Prostate gland (tissue), 2 donors: Measurements from ENCODE around the gene DOCK4. TPM values are rescaled to one million over a fixed set of nuclear protein-coding genes. Genes with fewer than 3 reads are reported as not detected.

Source experiments
- DNase-seq: peaks from one replicate; pipeline ENCODE4 v3.0.0-alpha.2; 2019; ENCODE audit warnings: low spot score
- H3K27ac ChIP-seq, 2 donors: fragments of 200-600 bp; sonication (generic); 2 replicates each; pipeline ENCODE4 v1.5.1; 2017 to 2019
- H3K27me3 ChIP-seq: fragments of 200-600 bp; sonication (generic); replicated peaks from 2 replicates; pipeline ENCODE4 v1.5.1; 2019; ENCODE audit not compliant: insufficient read depth
- H3K36me3 ChIP-seq, 2 donors: fragments of 200-600 bp; sonication (generic); 1 replicate in 1 of 2; 2 replicates in 1 of 2; pipeline versions ENCODE4 v1.5.1 to v1.8.1; 2017 to 2019
- H3K4me1 ChIP-seq: fragments of 200-600 bp; sonication (generic); replicated peaks from 2 replicates; pipeline ENCODE4 v1.5.1; 2019
- H3K4me3 ChIP-seq, 2 donors: fragments of 200-600 bp; sonication (generic); 2 replicates each; pipeline ENCODE4 v1.5.1; 2017 to 2019
- H3K9me3 ChIP-seq: fragments of 200-600 bp; sonication (generic); 2 replicates; pipeline ENCODE4 v1.5.1; 2017
- CTCF ChIP-seq, 4 experiments: fragments of 200-600 bp in 2 of 4; fragments of 450-650 bp in 2 of 4; sonication (generic) in 2 of 4; IDR thresholded peaks; 1 replicate in 3 of 4; 2 replicates in 1 of 4; pipeline ENCODE4 v1.5.1; 2016 to 2019; ENCODE audit warnings: antibody characterized with exemption in 4 of 4, mild to moderate bottlenecking in 2 of 4, moderate library complexity in 2 of 4
- POLR2A ChIP-seq: fragments of 450-650 bp; IDR thresholded peaks from one replicate; pipeline ENCODE4 v1.6.1; 2016; ENCODE audit warnings: antibody characterized with exemption, mild to moderate bottlenecking
- POLR2AphosphoS5 ChIP-seq: sonication (generic); formaldehyde crosslinking; IDR thresholded peaks from one replicate; pipeline ENCODE4 v1.6.1; 2017; ENCODE audit warnings: antibody characterized with exemption
- WGBS: methylation state at CpG from one replicate; pipeline ENCODE4 v1.1.5; 2018; 5-methylcytosine and 5-hydroxymethylcytosine counted together
- intact Hi-C: fragments of 100-400 bp; cut with DNase I; formaldehyde crosslinking; loops from one replicate; pipeline ENCODE4 v1.14.2; 2022
- total RNA-seq, 2 donors: library from RNA; depleted of rRNA; stranded (reverse); fragments of >200 nt; gene quantifications; one replicate each; pipeline ENCODE4 v1.1.0, GENCODE V29; 2016

Gene DOCK4
- total RNA-seq, 2 donors from 2014 or later = 21.8 to 37.4 TPM

DNA sequence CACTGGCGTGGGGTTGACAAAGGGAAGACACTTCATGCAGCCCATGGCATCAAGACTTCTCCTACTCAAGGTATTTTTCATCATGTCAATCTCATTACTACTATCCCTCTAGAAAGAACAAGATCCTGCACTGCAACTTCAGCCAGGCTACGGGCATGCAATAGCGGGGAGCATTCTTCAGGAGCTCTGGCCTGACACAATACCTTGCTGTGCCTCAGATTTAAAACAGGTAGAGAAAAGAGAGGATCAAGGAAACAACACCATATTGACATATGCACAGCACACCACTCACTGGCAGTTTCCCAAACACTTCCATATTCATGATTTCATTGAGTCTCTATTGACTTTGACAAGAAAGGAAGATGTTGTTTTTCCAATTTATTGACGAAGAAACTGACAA lies 51.5 kb downstream of the DOCK4 start:
- Histone ChIP-seq H3K27me3 (no peaks in the 10 kb centered on the region), H3K9me3 (no peaks in the 10 kb centered on the region), H3K36me3 (no peaks in the 10 kb centered on the region), H3K27ac (no peak overlapping the region), H3K4me1 (no peaks in the 10 kb centered on the region), H3K4me3 (no peak overlapping the region)
- no peak for TF ChIP-seq CTCF (IDR thresholded peaks at IDR 0.05)
- no peak for TF ChIP-seq POLR2A
- TF ChIP-seq POLR2AphosphoS5 = no peak
- intact Hi-C loops = no loop called here
- 81% methylated on average over 4 of the region's 4 CpGs for WGBS
- DNase-seq = no peak

- intact Hi-C loops = no loop called here
- TF ChIP-seq POLR2A (no peak), CTCF (IDR thresholded peaks at IDR 0.05) (no peak), POLR2AphosphoS5 (no peak)
- no peak overlapping the region for H3K4me3 ChIP-seq
- H3K27ac ChIP-seq = no peak overlapping the region
- no peaks in the 10 kb centered on the region for H3K4me1 ChIP-seq
- 89% methylated on average over 2 of the region's 2 CpGs for WGBS
- no peak for DNase-seq
- no peaks in the 10 kb centered on the region for H3K27me3 ChIP-seq
- H3K36me3 ChIP-seq = no peaks in the 10 kb centered on the region
- no peaks in the 10 kb centered on the region for H3K9me3 ChIP-seq
Measured at GRCh38 chr7:112152186-112152585, 54.0 kb downstream of the DOCK4 start.

GRCh38 chr7:112150823-112151641 lies 55.2 kb downstream of the DOCK4 start:
- H3K9me3 ChIP-seq = no peaks in the 10 kb centered on the region
- WGBS = 83% methylated on average over 5 of the region's 5 CpGs
- intact Hi-C loops = no loop called here

DNA sequence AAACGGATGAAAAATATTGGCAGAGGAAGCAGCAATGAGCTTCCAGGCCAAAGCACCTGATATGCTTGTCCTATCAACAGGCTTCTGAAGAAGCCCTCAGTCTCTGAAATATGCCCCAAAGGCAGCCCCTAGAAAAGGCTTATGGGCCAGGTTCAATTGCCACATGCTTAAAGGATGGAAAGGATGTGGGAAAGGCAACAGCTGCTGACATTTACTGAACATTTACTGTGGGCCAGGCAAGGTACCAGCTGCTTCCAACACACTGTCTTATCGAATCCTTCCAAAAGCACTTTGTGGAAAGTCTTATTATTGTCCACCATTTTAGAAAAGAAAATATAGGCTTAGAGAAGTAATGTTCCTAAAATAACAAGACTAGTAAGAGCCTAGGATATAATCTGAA lies 56.5 kb downstream of the DOCK4 start:
- H3K4me1 ChIP-seq = no peaks in the 10 kb centered on the region
- TF ChIP-seq POLR2AphosphoS5 (no peak), POLR2A (no peak), CTCF (IDR thresholded peaks at IDR 0.05) (no peak)
- DNase-seq = no peak
- no peak overlapping the region for H3K4me3 ChIP-seq
- no peaks in the 10 kb centered on the region for H3K27me3 ChIP-seq
- no peaks in the 10 kb centered on the region for H3K36me3 ChIP-seq
- no peak overlapping the region for H3K27ac ChIP-seq
- no peaks in the 10 kb centered on the region for H3K9me3 ChIP-seq
- intact Hi-C loops = no loop called here
- WGBS = 82% methylated on average over 2 of the region's 2 CpGs

More at GRCh38 chr7:112150823-112151641, 55.2 kb downstream of the DOCK4 start:
- no peak for DNase-seq
- TF ChIP-seq CTCF (IDR thresholded peaks at IDR 0.05) (no peak), POLR2A (no peak), POLR2AphosphoS5 (no peak)
- Histone ChIP-seq H3K4me1 (no peaks in the 10 kb centered on the region), H3K4me3 (no peak overlapping the region), H3K36me3 (no peaks in the 10 kb centered on the region), H3K27ac (no peak overlapping the region), H3K27me3 (no peaks in the 10 kb centered on the region)

- Histone ChIP-seq H3K9me3 (no peaks in the 10 kb centered on the region), H3K27ac (no peak overlapping the region), H3K27me3 (no peaks in the 10 kb centered on the region), H3K4me3 (no peak overlapping the region), H3K36me3 (no peaks in the 10 kb centered on the region), H3K4me1 (no peaks in the 10 kb centered on the region)
- TF ChIP-seq POLR2A (no peak), POLR2AphosphoS5 (no peak)
- no peak for DNase-seq
- 96% methylated on average over 2 of the region's 2 CpGs for WGBS
- intact Hi-C loops = no loop called here
Measured at GRCh38 chr7:112147793-112148361, 58.3 kb downstream of the DOCK4 start.
